HG03196 (cell line): ENCODE measurements around the gene NXNL2.

Source experiments
- ATAC-seq: cut with Tn5 transposase; IDR thresholded peaks from one replicate; pipeline ENCODE4 v1.9.1; 2021; ENCODE audit not compliant: unreplicated experiment

Gene NXNL2

DNA sequence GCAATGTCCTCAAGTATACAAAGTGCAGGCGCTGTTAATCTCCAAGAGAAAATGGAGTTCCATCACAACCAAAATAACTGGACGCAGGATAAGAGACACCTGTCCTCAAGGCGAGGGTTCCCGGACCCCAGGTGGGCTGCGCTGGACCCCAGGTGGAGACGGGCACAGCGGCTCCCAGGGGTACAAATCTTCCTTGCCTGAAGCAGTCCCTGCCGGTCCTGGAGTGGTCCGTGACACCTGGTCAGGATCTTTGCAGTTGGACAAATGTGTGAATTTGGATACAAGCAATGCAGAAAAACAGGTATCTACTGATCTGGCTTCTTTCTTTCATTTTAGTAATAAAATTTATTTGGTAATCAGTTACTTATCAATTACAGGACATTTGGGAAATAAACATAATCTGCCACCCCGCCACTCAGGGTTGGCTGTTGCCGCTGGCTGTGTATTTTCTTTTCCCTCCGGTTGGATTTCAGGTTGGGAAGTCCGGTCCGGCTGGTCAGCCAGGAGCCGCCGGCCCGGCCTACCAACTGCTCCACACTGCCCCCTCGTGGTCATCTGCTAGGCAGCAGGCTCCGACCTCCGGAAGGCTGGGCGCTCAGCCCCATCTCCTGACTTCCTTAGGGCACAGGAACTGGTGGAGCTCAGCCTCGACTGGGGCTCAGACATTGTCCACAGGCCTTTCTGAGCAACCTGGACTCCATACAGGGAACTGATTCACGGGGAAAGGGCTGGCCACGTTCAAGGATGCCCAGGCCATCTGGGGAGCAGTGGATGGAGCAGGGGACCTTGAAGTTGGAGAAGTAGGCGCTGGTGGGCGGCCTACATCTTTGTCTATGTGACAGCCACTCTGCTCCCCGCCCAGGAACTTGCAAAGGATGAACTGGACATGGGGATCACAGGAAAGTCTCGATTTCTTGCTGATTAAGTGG, 43.4 kb downstream of the NXNL2 start:
- ATAC-seq, result peak; percentile 77

DNA sequence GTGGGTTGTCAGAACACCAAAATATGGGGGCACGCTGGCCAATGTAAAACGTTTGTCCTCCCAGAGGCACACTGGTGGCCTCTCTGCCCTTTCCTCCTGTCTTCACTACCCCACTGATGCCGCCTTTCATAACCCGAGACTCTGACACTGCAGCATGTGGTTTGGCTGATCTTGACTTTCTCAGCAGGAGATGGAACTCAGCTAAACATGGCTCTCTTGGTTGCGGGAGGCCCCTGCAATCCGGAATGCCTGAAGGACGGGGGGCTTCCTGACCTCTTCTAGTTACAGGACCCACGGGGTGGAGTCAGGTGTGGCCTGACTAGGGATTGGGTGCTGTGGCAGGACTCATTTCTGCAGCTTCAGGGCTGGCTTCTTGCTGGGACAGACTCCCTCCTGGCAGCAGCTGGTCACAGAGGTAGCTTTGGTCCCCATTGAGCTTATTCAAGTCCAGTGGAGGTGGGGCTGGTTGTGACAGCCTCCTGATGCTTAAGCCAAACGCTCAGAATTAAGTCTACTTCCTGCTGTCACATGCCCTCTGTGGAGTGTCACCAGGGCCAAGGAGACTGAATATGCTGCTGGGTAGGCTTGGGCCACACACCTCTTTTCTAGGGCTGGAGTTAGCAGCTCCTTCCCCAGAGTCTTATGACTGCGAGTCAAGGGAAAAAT, 44.2 kb downstream of the NXNL2 start:
- no peak for ATAC-seq

GRCh38 chr9:88580961-88581360, 46.0 kb downstream of the NXNL2 start:
- ATAC-seq, result no peak

GRCh38 chr9:88583901-88584596, 49.1 kb downstream of the NXNL2 start:
- ATAC-seq, result no peak

DNA sequence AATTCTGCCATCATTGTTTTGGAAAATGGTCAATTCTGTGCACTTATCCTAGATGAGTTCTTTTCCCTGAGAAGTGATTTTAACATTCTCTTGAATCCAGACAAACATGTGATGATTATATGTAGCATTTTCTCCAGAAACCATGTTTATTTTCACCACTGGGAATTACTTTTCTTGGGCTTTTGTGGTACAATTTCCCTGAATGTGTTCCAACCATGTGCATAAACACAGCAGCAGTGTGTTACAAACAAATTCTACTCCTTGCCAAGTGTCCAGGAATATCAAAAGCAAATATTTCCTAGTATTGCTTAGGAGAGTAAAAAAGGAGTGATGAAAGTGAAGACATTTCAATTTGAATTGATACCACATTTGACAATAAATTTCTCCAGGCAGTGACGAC, 50.4 kb downstream of the NXNL2 start:
- no peak for ATAC-seq

- no peak for ATAC-seq
Measured at GRCh38 chr9:88586452-88586851, 51.5 kb downstream of the NXNL2 start.

- no peak for ATAC-seq
Measured at GRCh38 chr9:88587182-88587581, 52.2 kb downstream of the NXNL2 start.

- ATAC-seq, result no peak
Measured at GRCh38 chr9:88587885-88588649, 53.1 kb downstream of the NXNL2 start.

DNA sequence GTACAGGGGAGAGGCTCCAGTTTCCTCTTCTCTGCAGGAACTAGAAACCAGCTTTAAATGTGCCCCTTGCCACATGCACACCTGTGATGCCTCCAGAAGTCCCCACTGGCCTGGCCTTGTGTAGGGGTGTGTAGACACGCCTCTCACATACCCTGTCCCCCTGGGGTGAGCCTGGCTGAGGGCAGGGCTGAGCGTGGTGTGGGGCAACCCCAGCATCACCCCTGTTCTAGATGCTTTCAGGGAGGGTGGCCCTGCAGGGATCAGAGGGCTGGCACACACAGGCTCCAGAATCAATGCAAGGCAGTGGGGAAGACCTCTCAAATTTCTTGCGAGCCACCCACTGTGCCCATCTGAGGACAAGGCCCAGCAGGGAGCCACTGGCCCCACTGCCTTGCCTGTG, 54.7 kb downstream of the NXNL2 start:
- no peak for ATAC-seq

DNA sequence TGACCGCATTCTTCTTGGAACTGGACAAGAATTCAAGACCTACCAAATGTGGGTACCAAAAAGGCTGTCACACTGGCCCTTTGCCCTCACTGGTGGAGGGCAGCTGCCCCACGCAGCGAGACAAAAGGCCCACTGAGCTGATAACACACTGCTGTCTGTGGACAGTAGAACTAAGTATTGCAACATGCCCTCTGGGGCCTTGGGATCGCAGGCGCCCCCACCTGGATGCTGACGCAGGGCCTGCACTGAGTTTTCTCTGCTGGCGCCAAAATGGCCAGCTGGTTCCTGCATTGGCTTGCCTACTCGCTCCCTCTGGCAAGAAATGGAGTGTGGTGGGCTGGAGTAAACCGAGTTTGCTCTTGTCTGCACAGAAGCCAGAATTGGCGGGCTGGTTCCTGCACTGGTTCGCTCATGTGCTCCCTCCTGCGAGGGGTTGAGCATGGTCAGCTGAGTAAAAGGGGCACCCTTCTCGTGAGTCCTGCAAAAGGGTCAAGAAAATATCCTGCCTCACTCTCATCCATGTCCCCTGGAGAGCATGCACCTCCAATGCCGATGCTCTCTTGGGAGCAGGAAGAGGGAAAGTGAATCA, 55.7 kb downstream of the NXNL2 start:
- ATAC-seq, result no peak

DNA sequence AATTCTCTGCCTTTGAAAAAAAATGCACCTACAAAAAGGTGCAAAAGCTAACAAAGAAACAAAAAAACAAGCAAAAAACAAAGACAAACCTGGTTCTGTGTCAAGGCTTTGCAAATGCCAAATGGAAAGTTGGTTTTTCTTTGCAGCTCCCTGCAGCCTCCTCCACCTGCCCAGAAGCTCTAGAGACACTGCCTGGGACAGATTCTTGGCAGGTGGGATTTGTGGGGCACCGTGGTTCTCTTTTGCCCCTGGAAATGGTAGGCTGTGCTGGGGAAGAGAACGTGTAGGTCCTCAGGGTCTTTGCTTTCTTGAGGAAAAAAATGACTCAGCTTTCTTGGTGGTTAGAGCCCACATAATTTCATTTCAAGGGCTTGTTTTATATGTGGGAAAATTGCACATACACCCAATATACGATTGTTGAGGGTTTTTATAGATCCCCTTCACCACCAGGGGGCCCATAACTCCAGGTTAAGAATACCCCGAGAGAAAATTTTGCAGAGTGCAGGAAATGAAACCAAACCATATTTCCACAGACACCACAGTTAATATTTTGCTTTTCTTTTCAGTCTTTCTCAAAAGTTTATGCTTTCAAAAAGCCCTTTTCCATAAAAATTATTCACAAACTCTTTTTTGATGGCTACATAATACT, 58.7 kb downstream of the NXNL2 start:
- peak; percentile 78 for ATAC-seq
